Measurements from ENCODE around the gene MACF1. TPM values are rescaled to one million over a fixed set of nuclear protein-coding genes. Genes with fewer than 3 reads are reported as not detected.
"Not testable (repeated sequence)": the region's sequence is repeated elsewhere in the genome, so short reads cannot be mapped to it uniquely, and the experiment has no call there.

Gene MACF1
- total RNA-seq, 3 donors from 2014 or later = 279 to 350 (median 325) TPM

DNA sequence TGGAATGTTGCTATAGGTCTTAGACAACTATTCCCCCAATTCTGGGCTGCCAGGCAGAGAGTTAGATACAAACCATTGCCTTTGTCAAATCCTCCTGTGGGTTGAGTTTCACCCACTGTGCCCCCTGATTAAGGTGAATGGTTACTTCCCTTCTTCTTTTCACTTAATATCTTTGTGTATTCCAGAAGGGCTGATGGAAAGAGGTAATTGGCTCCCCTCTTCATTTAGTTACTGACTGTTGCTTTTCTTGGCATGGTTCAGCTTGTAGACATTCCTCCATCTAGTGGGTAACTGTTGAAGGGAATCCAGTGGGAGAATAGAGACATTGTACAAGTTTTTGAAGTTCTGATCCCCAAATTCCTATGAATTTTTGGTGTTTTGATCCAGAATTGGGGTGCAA is 43.8 kb upstream of the MACF1 start:
- DNase-seq (ENCODE audit: low spot score in 2 of 2) = no peak
- H3K4me3 ChIP-seq = no peak overlapping the region
- no peaks in the 10 kb centered on the region for H3K36me3 ChIP-seq
- peaks cover 0 to 36% of the 10 kb centered on the region in 2 donors for H3K4me1 ChIP-seq
- no peaks in the 10 kb centered on the region for H3K9me3 ChIP-seq
- H3K27me3 ChIP-seq = no peaks in the 10 kb centered on the region
- intact Hi-C loops (cut with DNase I; ENCODE audit: low total_unique reads) = no loop called here
- peak overlapping the region; percentile 74 to 92 for H3K27ac ChIP-seq
- TF ChIP-seq, protein P1, sequence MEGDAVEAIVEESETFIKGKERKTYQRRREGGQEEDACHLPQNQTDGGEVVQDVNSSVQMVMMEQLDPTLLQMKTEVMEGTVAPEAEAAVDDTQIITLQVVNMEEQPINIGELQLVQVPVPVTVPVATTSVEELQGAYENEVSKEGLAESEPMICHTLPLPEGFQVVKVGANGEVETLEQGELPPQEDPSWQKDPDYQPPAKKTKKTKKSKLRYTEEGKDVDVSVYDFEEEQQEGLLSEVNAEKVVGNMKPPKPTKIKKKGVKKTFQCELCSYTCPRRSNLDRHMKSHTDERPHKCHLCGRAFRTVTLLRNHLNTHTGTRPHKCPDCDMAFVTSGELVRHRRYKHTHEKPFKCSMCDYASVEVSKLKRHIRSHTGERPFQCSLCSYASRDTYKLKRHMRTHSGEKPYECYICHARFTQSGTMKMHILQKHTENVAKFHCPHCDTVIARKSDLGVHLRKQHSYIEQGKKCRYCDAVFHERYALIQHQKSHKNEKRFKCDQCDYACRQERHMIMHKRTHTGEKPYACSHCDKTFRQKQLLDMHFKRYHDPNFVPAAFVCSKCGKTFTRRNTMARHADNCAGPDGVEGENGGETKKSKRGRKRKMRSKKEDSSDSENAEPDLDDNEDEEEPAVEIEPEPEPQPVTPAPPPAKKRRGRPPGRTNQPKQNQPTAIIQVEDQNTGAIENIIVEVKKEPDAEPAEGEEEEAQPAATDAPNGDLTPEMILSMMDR (IDR thresholded peaks at IDR 0.05) = no peak
- TF ChIP-seq POLR2AphosphoS5 (IDR thresholded peaks at IDR 0.05) (no peak), POLR2A (IDR thresholded peaks at IDR 0.05) (no peak)

DNA sequence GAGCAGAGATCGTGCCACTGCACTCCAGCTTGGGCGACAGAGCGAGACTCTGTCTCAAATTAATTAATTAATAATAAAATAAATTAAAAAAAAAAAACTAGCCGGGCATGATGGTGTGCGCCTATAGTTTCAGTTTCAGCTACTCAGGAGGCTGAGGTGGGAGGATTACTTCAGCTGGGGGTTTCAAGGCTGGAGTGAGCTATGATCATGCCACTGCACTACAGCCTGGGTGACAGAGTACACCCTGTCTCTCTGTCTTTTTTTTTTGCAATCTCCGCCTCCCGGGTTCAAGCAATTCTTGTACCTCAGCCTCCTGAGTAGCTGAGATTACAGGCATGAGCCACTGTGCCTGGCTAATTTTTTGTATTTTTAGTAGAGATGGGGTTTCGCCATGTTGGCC is 42.7 kb upstream of the MACF1 start:
- H3K4me3 ChIP-seq; H3K27me3 ChIP-seq; DNase-seq (ENCODE audit: low spot score in 2 of 2); H3K36me3 ChIP-seq; intact Hi-C loops (cut with DNase I; ENCODE audit: low total_unique reads); H3K9me3 ChIP-seq: not testable (repeated sequence)
- Histone ChIP-seq H3K4me1 (peaks cover 0 to 36% of the 10 kb centered on the region in 2 donors), H3K27ac (peak overlapping the region in 1 of 2 donors; percentile 92)

DNA sequence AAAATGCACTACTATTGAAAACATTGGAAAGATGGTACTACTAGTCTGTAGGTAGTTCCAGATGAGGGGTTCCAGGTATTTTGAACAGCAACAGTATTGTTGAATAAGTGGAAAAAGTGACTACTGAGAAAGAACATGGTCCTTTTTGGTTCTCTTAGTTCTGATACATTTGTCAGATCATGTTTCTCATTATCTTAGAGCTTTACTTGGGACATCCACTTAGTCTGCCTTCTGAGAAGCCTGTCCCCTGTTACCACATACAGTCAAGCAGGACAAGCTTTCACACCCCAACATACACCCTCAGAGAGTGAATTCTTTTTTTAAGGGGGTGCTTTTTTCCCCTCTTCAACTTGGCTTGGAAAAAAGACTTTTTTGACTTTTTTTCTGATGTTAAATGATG is 41.0 kb upstream of the MACF1 start:
- H3K4me1 ChIP-seq = peaks cover 0 to 37% of the 10 kb centered on the region in 2 donors
- H3K36me3 ChIP-seq = no peaks in the 10 kb centered on the region
- H3K27ac ChIP-seq = no peak overlapping the region
- H3K27me3 ChIP-seq = no peaks in the 10 kb centered on the region
- TF ChIP-seq, protein P1 (IDR thresholded peaks at IDR 0.05) = no peak
- TF ChIP-seq POLR2AphosphoS5 (IDR thresholded peaks at IDR 0.05) (no peak), POLR2A (IDR thresholded peaks at IDR 0.05) (no peak)
- intact Hi-C loops (cut with DNase I; ENCODE audit: low total_unique reads) = no loop called here
- DNase-seq (ENCODE audit: low spot score in 2 of 2) = no peak
- no peaks in the 10 kb centered on the region for H3K9me3 ChIP-seq
- H3K4me3 ChIP-seq = no peak overlapping the region

DNA sequence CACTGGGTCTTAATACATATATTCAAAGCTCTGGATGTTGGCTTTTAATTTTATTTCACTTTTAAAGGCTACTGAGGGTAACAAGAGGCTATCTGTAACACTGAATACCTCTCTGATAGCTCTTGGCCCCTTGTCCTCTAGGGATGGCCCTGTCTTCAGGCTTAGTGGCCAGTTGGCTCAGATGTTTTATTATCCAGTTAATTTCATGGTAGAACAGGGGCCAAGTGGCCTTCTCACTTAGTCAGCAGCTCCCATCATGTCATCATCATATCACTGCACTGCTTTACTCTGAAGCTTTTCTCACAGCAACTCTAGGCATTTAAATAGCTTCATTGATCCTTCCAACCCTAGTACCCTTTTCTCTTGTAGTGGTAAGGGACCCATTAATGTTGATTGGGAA is 40.2 kb upstream of the MACF1 start:
- no peak overlapping the region for H3K27ac ChIP-seq
- H3K4me1 ChIP-seq = peaks cover 0 to 30% of the 10 kb centered on the region in 2 donors
- no peaks in the 10 kb centered on the region for H3K9me3 ChIP-seq
- H3K4me3 ChIP-seq = no peak overlapping the region
- no peaks in the 10 kb centered on the region for H3K36me3 ChIP-seq
- no peak for DNase-seq (ENCODE audit: low spot score in 2 of 2)
- intact Hi-C loops (cut with DNase I; ENCODE audit: low total_unique reads) = no loop called here
- TF ChIP-seq, protein P1 (IDR thresholded peaks at IDR 0.05) = no peak
- TF ChIP-seq POLR2A (IDR thresholded peaks at IDR 0.05) (no peak), POLR2AphosphoS5 (IDR thresholded peaks at IDR 0.05) (no peak)
- no peaks in the 10 kb centered on the region for H3K27me3 ChIP-seq

DNA sequence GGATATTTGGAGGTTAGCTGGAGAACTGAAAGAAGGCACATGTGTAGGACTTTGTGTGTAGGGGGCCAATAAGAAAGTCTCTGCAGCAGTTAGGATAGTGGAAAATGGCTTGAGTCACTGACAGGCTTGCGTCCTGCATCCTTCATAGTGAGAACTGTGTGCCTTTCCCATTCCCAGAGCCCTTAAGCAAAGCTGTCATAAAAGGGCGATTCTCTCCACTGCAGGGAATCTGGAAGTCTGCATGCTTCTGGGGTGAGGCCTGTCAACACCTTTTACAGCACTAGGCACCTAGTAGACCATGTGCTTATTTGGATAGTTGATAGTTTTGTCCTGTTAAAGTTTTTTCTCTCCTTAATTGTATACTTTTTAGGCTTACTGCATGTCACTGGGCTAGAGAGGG is 39.4 kb upstream of the MACF1 start:
- intact Hi-C loops (cut with DNase I; ENCODE audit: low total_unique reads) = no loop called here
- H3K36me3 ChIP-seq = no peaks in the 10 kb centered on the region
- H3K27ac ChIP-seq = peak overlapping the region in 1 of 2 donors; percentile 2
- H3K4me1 ChIP-seq = peaks cover 0 to 23% of the 10 kb centered on the region in 2 donors
- no peaks in the 10 kb centered on the region for H3K27me3 ChIP-seq
- TF ChIP-seq POLR2AphosphoS5 (IDR thresholded peaks at IDR 0.05) = no peak
- TF ChIP-seq, protein P1 (IDR thresholded peaks at IDR 0.05) = no peak
- H3K4me3 ChIP-seq = no peak overlapping the region
- DNase-seq (ENCODE audit: low spot score in 2 of 2) = no peak
- no peaks in the 10 kb centered on the region for H3K9me3 ChIP-seq

DNA sequence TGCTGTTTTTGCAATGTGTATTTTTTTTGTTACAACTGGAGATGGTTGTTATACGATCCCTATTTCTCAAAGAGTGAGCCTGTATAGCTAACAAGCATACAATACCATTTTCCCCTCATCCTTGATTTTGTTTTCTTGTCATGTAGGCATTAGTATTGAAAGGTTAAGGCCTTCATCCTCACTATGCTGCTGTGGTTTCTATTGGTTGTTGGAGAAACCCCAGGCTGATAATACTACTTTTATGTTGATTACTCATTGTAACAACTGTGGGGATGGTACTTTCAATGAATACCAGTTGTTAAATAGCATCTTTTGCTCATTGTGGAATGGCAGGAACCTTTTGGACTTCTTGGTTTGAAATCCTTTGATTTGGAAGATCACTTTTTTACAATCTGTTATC is 39.0 kb upstream of the MACF1 start:
- TF ChIP-seq, protein P1 (IDR thresholded peaks at IDR 0.05) = no peak
- TF ChIP-seq POLR2A (IDR thresholded peaks at IDR 0.05) = no peak
- TF ChIP-seq POLR2AphosphoS5 (IDR thresholded peaks at IDR 0.05) = no peak
- no peak for DNase-seq (ENCODE audit: low spot score in 2 of 2)
- H3K4me1 ChIP-seq = peaks cover 0 to 22% of the 10 kb centered on the region in 2 donors
- no peaks in the 10 kb centered on the region for H3K36me3 ChIP-seq
- no peaks in the 10 kb centered on the region for H3K27me3 ChIP-seq
- H3K27ac ChIP-seq = peak overlapping the region in 1 of 2 donors; percentile 2
- H3K4me3 ChIP-seq = no peak overlapping the region
- intact Hi-C loops (cut with DNase I; ENCODE audit: low total_unique reads) = no loop called here
- H3K9me3 ChIP-seq = no peaks in the 10 kb centered on the region

Data from breast epithelium (tissue), 4 donors.